ENCODE measurements around the gene STAMBPL1.

- no peak for TF ChIP-seq ELF4 (IDR thresholded peaks at IDR 0.05)
- TF ChIP-seq ARNT (IDR thresholded peaks at IDR 0.05) = no peak
- TF ChIP-seq BHLHE40 (IDR thresholded peaks at IDR 0.05; ENCODE audit: borderline replicate concordance) = no peak
- TF ChIP-seq SP1 (IDR thresholded peaks at IDR 0.05) = no peak
- no peak for TF ChIP-seq FOXK2 (IDR thresholded peaks at IDR 0.05)
These were observed 16.4 kb downstream of the STAMBPL1 start for GRCh38 chr10:88896372-88896993.
